AG09309 (cell line): ENCODE results near the gene PLCXD3.
A peak's percentile ranks its signal among the peaks of the same experiment; 100 is the strongest.

Source experiments
- DNase-seq: peaks from one replicate; pipeline ENCODE4 v3.0.0-alpha.2; 2010; ENCODE audit warnings: low read depth
- H3K4me3 ChIP-seq: 2 replicates; pipeline ENCODE4 v1.5.1; 2011; ENCODE audit warnings: mild to moderate bottlenecking, low read depth, low read length, moderate library complexity; ENCODE audit not compliant: control insufficient read depth
- CTCF ChIP-seq: IDR thresholded peaks from 2 replicates; pipeline ENCODE4 v1.5.1; 2011; ENCODE audit warnings: mild to moderate bottlenecking, low read depth, low read length, inconsistent platforms; ENCODE audit not compliant: insufficient read depth, control insufficient read depth; ENCODE audit errors: missing control alignments

The PLCXD3 gene

GRCh38 chr5:41418220-41419031 is 92.0 kb downstream of the PLCXD3 start:
- TF ChIP-seq CTCF = no peak
- DNase-seq = no peak

GRCh38 chr5:41416336-41416735 is 94.1 kb downstream of the PLCXD3 start:
- no peak for DNase-seq
- no peak for TF ChIP-seq CTCF
- no peak overlapping the region for H3K4me3 ChIP-seq

More at GRCh38 chr5:41418220-41419031, 92.0 kb downstream of the PLCXD3 start:
- no peak overlapping the region for H3K4me3 ChIP-seq

GRCh38 chr5:41415242-41415641 is 95.2 kb downstream of the PLCXD3 start:
- no peak overlapping the region for H3K4me3 ChIP-seq
- DNase-seq = no peak
- no peak for TF ChIP-seq CTCF

- peak; percentile 77 for DNase-seq
- no peak for TF ChIP-seq CTCF
These were observed 95.8 kb downstream of the PLCXD3 start for GRCh38 chr5:41414598-41414997.

GRCh38 chr5:41413074-41413473 is 97.3 kb downstream of the PLCXD3 start:
- no peak for DNase-seq
- no peak for TF ChIP-seq CTCF
- no peak overlapping the region for H3K4me3 ChIP-seq

More at GRCh38 chr5:41414598-41414997, 95.8 kb downstream of the PLCXD3 start:
- H3K4me3 ChIP-seq = no peak overlapping the region

- TF ChIP-seq CTCF = no peak
- H3K4me3 ChIP-seq = no peak overlapping the region
- no peak for DNase-seq
These were observed 97.9 kb downstream of the PLCXD3 start for GRCh38 chr5:41412496-41412895.
